Dendritic cell treated with granulocyte-macrophage colony-stimulating factor and Interleukin-4, amounts not matched to agents 40 ng/mL and 50 ng/mL, for 4 days (primary cell): ENCODE data around the gene MCM7.
"Not testable (repeated sequence)": the region's sequence is repeated elsewhere in the genome, so short reads cannot be mapped to it uniquely, and the experiment has no call there.

ENCODE experiments used
- H3K27ac Mint-ChIP-seq: one replicate; pipeline ENCODE4 v1.8.0; 2022; ENCODE audit warnings: mild to moderate bottlenecking, mixed read lengths
- H3K27me3 Mint-ChIP-seq: one replicate; pipeline ENCODE4 v1.8.0; 2022; ENCODE audit warnings: mild to moderate bottlenecking, mixed read lengths
- H3K36me3 Mint-ChIP-seq: one replicate; pipeline ENCODE4 v1.8.0; 2022; ENCODE audit warnings: low read depth, mixed read lengths
- H3K4me1 Mint-ChIP-seq: one replicate; pipeline ENCODE4 v1.8.0; 2022; ENCODE audit warnings: low read depth, mixed read lengths
- H3K4me3 Mint-ChIP-seq: one replicate; pipeline ENCODE4 v1.8.0; 2022; ENCODE audit warnings: mild to moderate bottlenecking, moderate library complexity, mixed read lengths
- H3K9me3 Mint-ChIP-seq: one replicate; pipeline ENCODE4 v1.8.0; 2022; ENCODE audit warnings: mixed read lengths
- intact Hi-C: fragments of 100-400 bp; cut with micrococcal nuclease; formaldehyde crosslinking; loops from one replicate; pipeline ENCODE4 v1.15.0; 2022

MCM7 gene

GRCh38 chr7:100101016-100101862 lies at the start of gene MCM7, which contains the start of gene AP4M1:
Gene MCM7 (minus strand): TSS chr7:100101397. CDS start chr7:100101294, 103 bp downstream.
Gene AP4M1 (plus strand): TSS chr7:100101643. CDS start chr7:100101715, 72 bp downstream.
- Mint-ChIP-seq H3K9me3 (no peaks in the 10 kb centered on the region), H3K4me1 (peaks cover 30% of the 10 kb centered on the region), H3K36me3 (peaks cover 83% of the 10 kb centered on the region), H3K4me3 (peak within 1 kb of the TSS; percentile 93), H3K27ac (peak within 1 kb of the TSS; percentile 98), H3K27me3 (no peaks in the 10 kb centered on the region)
- intact Hi-C loops: loop anchor here (2.0 kb wide), 3 partner anchors 18 to 26 kb away; partner anchors contain the start of genes CNPY4, MBLAC1, TAF6 and ZNF3

GRCh38 chr7:100148559-100149328 lies 47.5 kb upstream of the MCM7 start, which contains the start of gene LAMTOR4:
Gene LAMTOR4 (plus strand): TSS chr7:100148918. CDS start chr7:100148973, 55 bp downstream.
- intact Hi-C loops: loop anchor here (1.0 kb wide), 2 partner anchors 10 to 29 kb away; partner anchors contain the start of genes GPC2, STAG3 and TRAPPC14
- Mint-ChIP-seq H3K4me3 (peak within 1 kb of the TSS; percentile 99), H3K9me3 (no peaks in the 10 kb centered on the region), H3K27ac (peak within 1 kb of the TSS; percentile 98), H3K36me3 (peaks cover 50% of the 10 kb centered on the region), H3K27me3 (no peaks in the 10 kb centered on the region), H3K4me1 (peaks cover 51% of the 10 kb centered on the region)

- Mint-ChIP-seq H3K36me3 (peaks cover 45% of the 10 kb centered on the region), H3K4me1 (peaks cover 45% of the 10 kb centered on the region), H3K9me3 (no peaks in the 10 kb centered on the region), H3K27me3 (no peaks in the 10 kb centered on the region), H3K27ac (peak overlapping the region; percentile 98), H3K4me3 (peak overlapping the region; percentile 99)
- intact Hi-C loops: loop anchor here (1.0 kb wide), 2 partner anchors 10 to 29 kb away; partner anchors contain the start of genes GPC2, STAG3 and TRAPPC14
Measured at GRCh38 chr7:100148225-100148558, 47.0 kb upstream of the MCM7 start.

- H3K9me3 Mint-ChIP-seq: no peaks in the 10 kb centered on the region
- H3K4me1 Mint-ChIP-seq: peaks cover 36% of the 10 kb centered on the region
- no peaks in the 10 kb centered on the region for H3K27me3 Mint-ChIP-seq
- peaks cover 35% of the 10 kb centered on the region for H3K36me3 Mint-ChIP-seq
- H3K4me3 Mint-ChIP-seq: no peak overlapping the region
- H3K27ac Mint-ChIP-seq: no peak overlapping the region
- intact Hi-C loops: no loop called here
Measured at GRCh38 chr7:100147278-100147677, 46.1 kb upstream of the MCM7 start.

GRCh38 chr7:100146350-100146749 lies 45.2 kb upstream of the MCM7 start:
- intact Hi-C loops, H3K4me3 Mint-ChIP-seq, H3K9me3 Mint-ChIP-seq, H3K27ac Mint-ChIP-seq, H3K27me3 Mint-ChIP-seq: not testable (repeated sequence)
- H3K36me3 Mint-ChIP-seq: peaks cover 26% of the 10 kb centered on the region
- peaks cover 32% of the 10 kb centered on the region for H3K4me1 Mint-ChIP-seq

- H3K4me1 Mint-ChIP-seq: peaks cover 25% of the 10 kb centered on the region
- intact Hi-C loops: no loop called here
- no peaks in the 10 kb centered on the region for H3K27me3 Mint-ChIP-seq
- no peaks in the 10 kb centered on the region for H3K36me3 Mint-ChIP-seq
- H3K9me3 Mint-ChIP-seq: no peaks in the 10 kb centered on the region
- no peak overlapping the region for H3K4me3 Mint-ChIP-seq
- no peak overlapping the region for H3K27ac Mint-ChIP-seq
Measured at GRCh38 chr7:100142461-100142860, 41.3 kb upstream of the MCM7 start.

- no peaks in the 10 kb centered on the region for H3K9me3 Mint-ChIP-seq
- intact Hi-C loops: no loop called here
- H3K4me3 Mint-ChIP-seq: no peak overlapping the region
- peaks cover 25% of the 10 kb centered on the region for H3K4me1 Mint-ChIP-seq
- H3K27ac Mint-ChIP-seq: peak overlapping the region; percentile 56
- H3K27me3 Mint-ChIP-seq: no peaks in the 10 kb centered on the region
- no peaks in the 10 kb centered on the region for H3K36me3 Mint-ChIP-seq
Measured at GRCh38 chr7:100141555-100141949, 40.4 kb upstream of the MCM7 start.

GRCh38 chr7:100137851-100138760 lies 36.9 kb upstream of the MCM7 start:
- H3K36me3 Mint-ChIP-seq: no peaks in the 10 kb centered on the region
- H3K27me3 Mint-ChIP-seq: peaks cover 8% of the 10 kb centered on the region
- intact Hi-C loops: no loop called here
- no peak overlapping the region for H3K4me3 Mint-ChIP-seq
- H3K27ac Mint-ChIP-seq: no peak overlapping the region
- H3K4me1 Mint-ChIP-seq: peaks cover 25% of the 10 kb centered on the region
- no peaks in the 10 kb centered on the region for H3K9me3 Mint-ChIP-seq

GRCh38 chr7:100132697-100133151 lies 31.5 kb upstream of the MCM7 start:
- Mint-ChIP-seq H3K9me3 (no peaks in the 10 kb centered on the region), H3K4me1 (peaks cover 22% of the 10 kb centered on the region), H3K36me3 (no peaks in the 10 kb centered on the region)

GRCh38 chr7:100132126-100132525 lies 30.9 kb upstream of the MCM7 start:
- Mint-ChIP-seq H3K27me3 (peaks cover 28% of the 10 kb centered on the region), H3K4me3 (no peak overlapping the region), H3K4me1 (peaks cover 22% of the 10 kb centered on the region), H3K9me3 (no peaks in the 10 kb centered on the region), H3K27ac (no peak overlapping the region), H3K36me3 (peaks cover under 1% of the 10 kb centered on the region)
- intact Hi-C loops: loop anchor here (1.0 kb wide), 1 partner anchor 138 kb away; no protein-coding TSS in a partner anchor

More at GRCh38 chr7:100132697-100133151, 31.5 kb upstream of the MCM7 start:
- H3K27me3 Mint-ChIP-seq: peaks cover 28% of the 10 kb centered on the region
- intact Hi-C loops: loop anchor here (1.0 kb wide), 2 partner anchors 85 to 138 kb away; no protein-coding TSS in a partner anchor
- no peak overlapping the region for H3K27ac Mint-ChIP-seq
- H3K4me3 Mint-ChIP-seq: no peak overlapping the region

GRCh38 chr7:100130608-100131453 lies 29.6 kb upstream of the MCM7 start:
- Mint-ChIP-seq H3K4me1 (peaks cover 27% of the 10 kb centered on the region), H3K27me3 (peaks cover 28% of the 10 kb centered on the region), H3K4me3 (no peak overlapping the region), H3K9me3 (no peaks in the 10 kb centered on the region), H3K27ac (no peak overlapping the region), H3K36me3 (peaks cover 11% of the 10 kb centered on the region)
- intact Hi-C loops: no loop called here

- intact Hi-C loops: not testable (repeated sequence)
- H3K27me3 Mint-ChIP-seq: peaks cover 23% of the 10 kb centered on the region
Measured at GRCh38 chr7:100130220-100130607, 29.0 kb upstream of the MCM7 start.

More at GRCh38 chr7:100130220-100130607, 29.0 kb upstream of the MCM7 start:
- H3K27ac Mint-ChIP-seq, H3K4me3 Mint-ChIP-seq, H3K9me3 Mint-ChIP-seq: not testable (repeated sequence)
- Mint-ChIP-seq H3K36me3 (peaks cover 11% of the 10 kb centered on the region), H3K4me1 (peaks cover 34% of the 10 kb centered on the region)
